Hepatocyte (in vitro differentiated cells): Measurements from ENCODE around the gene EIF2D. TPM values are rescaled to one million over a fixed set of nuclear protein-coding genes. Genes with fewer than 3 reads are reported as not detected.

Experiments used
- DNase-seq: peaks from one replicate; pipeline ENCODE4 v3.0.0-alpha.2; 2016; ENCODE audit warnings: low spot score
- H2AFZ ChIP-seq: fragments of 200-600 bp; sonication (generic); 2 replicates; pipeline ENCODE4 v1.6.0; 2016; ENCODE audit warnings: antibody characterized with exemption, mild to moderate bottlenecking
- H3K27ac ChIP-seq: fragments of 200-600 bp; sonication (generic); 2 replicates; pipeline ENCODE4 v1.5.1; 2016; ENCODE audit warnings: mild to moderate bottlenecking
- H3K27me3 ChIP-seq: fragments of 200-600 bp; sonication (generic); 2 replicates; pipeline ENCODE4 v1.6.1; 2016
- H3K36me3 ChIP-seq: fragments of 200-600 bp; sonication (generic); replicated peaks from 2 replicates; pipeline ENCODE4 v1.5.1; 2016; ENCODE audit warnings: low read depth; ENCODE audit not compliant: insufficient read depth
- H3K4me1 ChIP-seq: fragments of 200-600 bp; sonication (generic); 2 replicates; pipeline ENCODE4 v1.5.1; 2016; ENCODE audit warnings: mild to moderate bottlenecking, moderate library complexity; ENCODE audit not compliant: insufficient read depth
- H3K4me2 ChIP-seq: fragments of 200-600 bp; sonication (generic); 2 replicates; pipeline ENCODE4 v1.6.0; 2016
- H3K4me3 ChIP-seq: fragments of 200-600 bp; sonication (generic); 2 replicates; pipeline ENCODE4 v1.5.1; 2016; ENCODE audit warnings: mild to moderate bottlenecking
- H3K79me2 ChIP-seq: fragments of 200-600 bp; sonication (generic); 2 replicates; pipeline ENCODE4 v1.6.0; 2017; ENCODE audit warnings: mild to moderate bottlenecking
- H3K9me2 ChIP-seq: fragments of 200-600 bp; sonication (generic); replicated peaks from 2 replicates; pipeline ENCODE4 v1.6.0; 2017; ENCODE audit warnings: mild to moderate bottlenecking; ENCODE audit not compliant: insufficient read depth
- H3K9me3 ChIP-seq: fragments of 200-600 bp; sonication (generic); 2 replicates; pipeline ENCODE4 v1.5.1; 2016; ENCODE audit warnings: low read depth, mild to moderate bottlenecking
- H4K20me1 ChIP-seq: fragments of 200-600 bp; sonication (generic); 2 replicates; pipeline ENCODE4 v1.6.0; 2016; ENCODE audit warnings: mild to moderate bottlenecking; ENCODE audit not compliant: insufficient read depth, poor library complexity, severe bottlenecking
- CTCF ChIP-seq: fragments of 200-600 bp; sonication (generic); IDR thresholded peaks from 2 replicates; pipeline ENCODE4 v1.5.1; 2016; ENCODE audit warnings: antibody characterized with exemption, mild to moderate bottlenecking; ENCODE audit not compliant: poor library complexity
- EZH2 ChIP-seq: fragments of 200-600 bp; sonication (generic); IDR thresholded peaks from 2 replicates; pipeline ENCODE4 v1.6.1; 2016; ENCODE audit warnings: antibody characterized with exemption, mild to moderate bottlenecking, borderline replicate concordance
- EZH2phosphoT487 ChIP-seq: fragments of 200-600 bp; sonication (generic); IDR thresholded peaks from one replicate; pipeline ENCODE4 v1.6.1; 2018; ENCODE audit warnings: antibody characterized with exemption, mild to moderate bottlenecking, low read depth, moderate library complexity; ENCODE audit not compliant: unreplicated experiment, severe bottlenecking
- WGBS: methylation state at CpG from one replicate; pipeline ENCODE4 v1.1.6; 2016; ENCODE audit warnings: low lambda C conversion rate; ENCODE audit errors: missing lambda C conversion rate; 5-methylcytosine and 5-hydroxymethylcytosine counted together
- polyA plus RNA-seq: library from polyadenylated mRNA; unstranded; fragments of >200 nt; fragmentation: Nextera tagmentation; extraction: Ambion mirVana; gene quantifications from 2 replicates; pipeline ENCODE4 v1.2.1, GENCODE V29; 2016
- total RNA-seq: library from RNA; depleted of rRNA; stranded (reverse); fragments of >200 nt; gene quantifications from 2 replicates; pipeline ENCODE4 v1.2.3, GENCODE V29; 2014

The EIF2D gene
- total and polyA plus RNA-seq, 2 experiments from 2014 or later = 27.7 to 40.4 TPM

- H3K9me3 ChIP-seq = no peaks in the 10 kb centered on the region
- H4K20me1 ChIP-seq = no peaks in the 10 kb centered on the region
- WGBS = 92% methylated on average over 11 of the region's 11 CpGs
- H3K27me3 ChIP-seq = no peaks in the 10 kb centered on the region
- no peaks in the 10 kb centered on the region for H3K4me1 ChIP-seq
- no peaks in the 10 kb centered on the region for H3K36me3 ChIP-seq
- DNase-seq = no peak
- no peak overlapping the region for H2AFZ ChIP-seq
- no peaks in the 10 kb centered on the region for H3K79me2 ChIP-seq
- no peaks in the 10 kb centered on the region for H3K9me2 ChIP-seq
- no peak overlapping the region for H3K4me2 ChIP-seq
- no peak for TF ChIP-seq EZH2phosphoT487
- TF ChIP-seq EZH2 = no peak
- TF ChIP-seq CTCF = no peak
- H3K4me3 ChIP-seq = no peak overlapping the region
- no peak overlapping the region for H3K27ac ChIP-seq
Observed at GRCh38 chr1:206579747-206580437, 32.4 kb downstream of the EIF2D start.

GRCh38 chr1:206578978-206579374 is 33.3 kb downstream of the EIF2D start:
- H3K79me2 ChIP-seq = no peaks in the 10 kb centered on the region
- no peak overlapping the region for H3K4me3 ChIP-seq
- H3K36me3 ChIP-seq = no peaks in the 10 kb centered on the region
- H4K20me1 ChIP-seq = no peaks in the 10 kb centered on the region
- H3K9me2 ChIP-seq = no peaks in the 10 kb centered on the region
- no peaks in the 10 kb centered on the region for H3K4me1 ChIP-seq
- H3K4me2 ChIP-seq = no peak overlapping the region
- H3K27me3 ChIP-seq = no peaks in the 10 kb centered on the region
- no peaks in the 10 kb centered on the region for H3K9me3 ChIP-seq
- no peak overlapping the region for H2AFZ ChIP-seq
- DNase-seq = no peak
- TF ChIP-seq CTCF (no peak), EZH2phosphoT487 (no peak), EZH2 (no peak)
- H3K27ac ChIP-seq = no peak overlapping the region
- 89% methylated on average over 4 of the region's 4 CpGs for WGBS

- WGBS = 73% methylated on average over 10 of the region's 10 CpGs
- H3K4me1 ChIP-seq = no peaks in the 10 kb centered on the region
- H3K79me2 ChIP-seq = no peaks in the 10 kb centered on the region
- H3K9me2 ChIP-seq = no peaks in the 10 kb centered on the region
- no peak for DNase-seq
- H3K4me3 ChIP-seq = no peak overlapping the region
- no peak overlapping the region for H3K27ac ChIP-seq
- TF ChIP-seq EZH2 (no peak), CTCF (no peak), EZH2phosphoT487 (no peak)
- no peaks in the 10 kb centered on the region for H3K9me3 ChIP-seq
- no peaks in the 10 kb centered on the region for H3K36me3 ChIP-seq
- H3K4me2 ChIP-seq = no peak overlapping the region
- H2AFZ ChIP-seq = no peak overlapping the region
- no peaks in the 10 kb centered on the region for H3K27me3 ChIP-seq
- no peaks in the 10 kb centered on the region for H4K20me1 ChIP-seq
Observed at GRCh38 chr1:206578068-206578977, 33.9 kb downstream of the EIF2D start.
